Loucy (cell line): ENCODE data around the gene RSRC2.

ENCODE experiments used
- H2AFZ ChIP-seq: fragments of 200-600 bp; sonication (generic); 2 replicates; pipeline ENCODE4 v1.6.0; 2016; ENCODE audit warnings: antibody characterized with exemption, mild to moderate bottlenecking, low read length, moderate library complexity
- H3F3A ChIP-seq: fragments of 200-600 bp; 2 replicates; pipeline ENCODE4 v1.6.0; 2016; ENCODE audit warnings: antibody characterized with exemption, low read depth, mild to moderate bottlenecking
- H3K27me3 ChIP-seq: fragments of 200-600 bp; sonication (generic); 2 replicates; pipeline ENCODE4 v1.6.1; 2014; ENCODE audit warnings: low read length, mild to moderate bottlenecking; ENCODE audit not compliant: insufficient read depth, poor library complexity, severe bottlenecking
- H3K36me3 ChIP-seq: fragments of 200-600 bp; sonication (generic); 2 replicates; pipeline ENCODE4 v1.6.1; 2016; ENCODE audit warnings: low read length; ENCODE audit not compliant: insufficient read depth
- H3K4me1 ChIP-seq: fragments of 200-600 bp; sonication (generic); 2 replicates; pipeline ENCODE4 v1.5.1; 2014; ENCODE audit warnings: low read length, mild to moderate bottlenecking; ENCODE audit not compliant: insufficient read depth, poor library complexity, severe bottlenecking
- H3K4me2 ChIP-seq: fragments of 200-600 bp; sonication (generic); 2 replicates; pipeline ENCODE4 v1.6.0; 2014; ENCODE audit warnings: antibody characterized with exemption, low read length, low read depth, mild to moderate bottlenecking; ENCODE audit not compliant: poor library complexity, severe bottlenecking
- H3K4me3 ChIP-seq: fragments of 200-600 bp; sonication (generic); 2 replicates; pipeline ENCODE4 v1.5.1; 2014; ENCODE audit warnings: low read length, mild to moderate bottlenecking, mixed read lengths; ENCODE audit not compliant: poor library complexity, severe bottlenecking
- H3K79me2 ChIP-seq: fragments of 200-600 bp; sonication (generic); 2 replicates; pipeline ENCODE4 v1.6.1; 2014; ENCODE audit warnings: low read length; ENCODE audit not compliant: insufficient read depth
- H3K9ac ChIP-seq: fragments of 200-600 bp; sonication (generic); 2 replicates; pipeline ENCODE4 v1.6.0; 2014; ENCODE audit warnings: mild to moderate bottlenecking, low read depth, low read length, moderate library complexity; ENCODE audit not compliant: poor library complexity, severe bottlenecking
- H3K9me2 ChIP-seq: fragments of 200-600 bp; sonication (generic); replicated peaks from 2 replicates; pipeline ENCODE4 v1.6.1; 2016; ENCODE audit warnings: low read depth, low read length, mixed read lengths
- H3K9me3 ChIP-seq: fragments of 200-600 bp; sonication (generic); 2 replicates; pipeline ENCODE4 v1.6.1; 2014; ENCODE audit warnings: mild to moderate bottlenecking, antibody characterized with exemption, low read length, low read depth; ENCODE audit not compliant: insufficient read depth
- H4K20me1 ChIP-seq: fragments of 200-600 bp; sonication (generic); 2 replicates; pipeline ENCODE4 v1.6.0; 2014; ENCODE audit warnings: antibody characterized with exemption, low read length, mild to moderate bottlenecking; ENCODE audit not compliant: insufficient read depth, poor library complexity, severe bottlenecking
- EZH2phosphoT487 ChIP-seq: fragments of 200-600 bp; IDR thresholded peaks from 2 replicates; pipeline ENCODE4 v1.6.1; 2018; ENCODE audit warnings: antibody characterized with exemption, mild to moderate bottlenecking, moderate library complexity, borderline replicate concordance
- TF ChIP-seq, protein P1 (sequence below): fragments of 200-600 bp; sonication (generic); conservative IDR thresholded peaks from 2 replicates; pipeline ENCODE4 v1.5.1; 2014; ENCODE audit warnings: mild to moderate bottlenecking, antibody characterized with exemption, low read length

RSRC2 gene

DNA sequence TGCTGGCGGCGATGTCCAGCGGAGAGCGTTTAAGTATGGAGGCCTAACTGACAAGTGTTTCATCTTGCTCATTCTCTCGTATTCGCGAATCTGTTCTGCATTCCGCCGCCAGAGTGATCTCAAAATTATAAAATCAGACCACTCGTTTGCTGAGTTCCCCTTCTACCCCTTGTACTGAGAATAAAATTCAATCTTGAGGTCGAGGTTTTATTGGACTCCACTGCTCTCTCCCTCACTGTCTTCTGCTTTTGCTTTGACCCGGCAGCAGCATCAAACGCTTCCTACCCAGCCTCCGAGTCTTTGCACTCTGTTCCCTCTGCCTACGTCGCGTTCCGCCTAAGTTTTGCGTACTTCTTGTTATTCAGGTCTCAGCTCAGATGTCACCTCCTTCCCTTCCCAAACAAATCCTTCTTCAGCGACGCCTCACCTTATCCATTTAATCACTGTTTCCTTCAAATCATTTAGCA, 775 bp upstream of the RSRC2 start:
- Histone ChIP-seq H3K9me3 (no peaks in the 10 kb centered on the region), H3K79me2 (peaks cover 93% of the 10 kb centered on the region), H3K27me3 (peaks cover 4% of the 10 kb centered on the region), H4K20me1 (peaks cover 49% of the 10 kb centered on the region), H3K9me2 (no peaks in the 10 kb centered on the region), H3K4me1 (peaks cover 44% of the 10 kb centered on the region), H2AFZ (peak overlapping the region; percentile 68), H3K4me3 (peak overlapping the region; percentile 100), H3K36me3 (peaks cover 13% of the 10 kb centered on the region), H3K9ac (peak overlapping the region; percentile 94), H3F3A (no peaks in the 10 kb centered on the region), H3K4me2 (peak overlapping the region; percentile 88)
- TF ChIP-seq EZH2phosphoT487: no peak
- TF ChIP-seq, protein P1, sequence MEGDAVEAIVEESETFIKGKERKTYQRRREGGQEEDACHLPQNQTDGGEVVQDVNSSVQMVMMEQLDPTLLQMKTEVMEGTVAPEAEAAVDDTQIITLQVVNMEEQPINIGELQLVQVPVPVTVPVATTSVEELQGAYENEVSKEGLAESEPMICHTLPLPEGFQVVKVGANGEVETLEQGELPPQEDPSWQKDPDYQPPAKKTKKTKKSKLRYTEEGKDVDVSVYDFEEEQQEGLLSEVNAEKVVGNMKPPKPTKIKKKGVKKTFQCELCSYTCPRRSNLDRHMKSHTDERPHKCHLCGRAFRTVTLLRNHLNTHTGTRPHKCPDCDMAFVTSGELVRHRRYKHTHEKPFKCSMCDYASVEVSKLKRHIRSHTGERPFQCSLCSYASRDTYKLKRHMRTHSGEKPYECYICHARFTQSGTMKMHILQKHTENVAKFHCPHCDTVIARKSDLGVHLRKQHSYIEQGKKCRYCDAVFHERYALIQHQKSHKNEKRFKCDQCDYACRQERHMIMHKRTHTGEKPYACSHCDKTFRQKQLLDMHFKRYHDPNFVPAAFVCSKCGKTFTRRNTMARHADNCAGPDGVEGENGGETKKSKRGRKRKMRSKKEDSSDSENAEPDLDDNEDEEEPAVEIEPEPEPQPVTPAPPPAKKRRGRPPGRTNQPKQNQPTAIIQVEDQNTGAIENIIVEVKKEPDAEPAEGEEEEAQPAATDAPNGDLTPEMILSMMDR: no peak

DNA sequence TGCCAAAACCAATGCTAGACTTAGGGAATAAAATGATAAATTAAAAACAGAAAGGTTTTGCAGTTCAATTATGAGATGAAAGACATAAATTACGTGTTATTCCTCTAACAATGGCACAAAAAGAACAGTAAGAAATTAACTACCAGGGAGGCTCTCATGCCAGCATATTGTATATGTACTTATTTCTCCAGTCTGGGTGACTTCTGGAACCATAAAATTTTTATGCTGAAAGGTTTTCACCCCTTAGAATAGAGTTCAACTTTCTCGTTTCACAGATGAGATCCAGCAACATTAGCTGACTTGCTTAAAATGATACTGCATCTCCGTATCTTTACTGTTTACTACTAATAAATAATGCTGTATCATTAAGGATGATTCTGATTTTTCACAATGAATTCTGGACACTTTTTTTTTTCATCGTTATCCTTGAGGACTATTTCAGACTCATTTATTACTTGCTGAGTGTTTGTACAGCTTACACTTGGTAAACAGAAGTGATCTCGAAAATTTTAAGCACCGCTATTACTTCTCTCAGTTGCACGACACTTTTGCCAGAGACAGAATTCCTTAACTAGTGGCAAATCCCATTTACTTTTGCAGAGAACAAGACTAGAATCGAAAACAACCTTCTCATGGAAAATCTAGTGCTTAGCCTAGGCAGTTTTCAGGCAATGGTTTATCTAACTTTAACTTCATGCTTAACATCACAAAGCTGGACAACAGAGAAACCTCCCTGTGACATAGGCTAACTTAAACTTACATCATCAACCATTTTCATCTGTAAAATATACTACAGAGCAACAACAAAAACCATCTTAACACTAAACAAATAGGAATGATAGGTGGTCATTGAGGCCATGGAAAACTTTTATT, 2.7 kb downstream of the RSRC2 start:
- no peaks in the 10 kb centered on the region for H3F3A ChIP-seq
- peaks cover 72% of the 10 kb centered on the region for H4K20me1 ChIP-seq
- TF ChIP-seq EZH2phosphoT487: no peak
- TF ChIP-seq, protein P1: no peak
- peaks cover 62% of the 10 kb centered on the region for H3K4me1 ChIP-seq
- H3K27me3 ChIP-seq: peaks cover 4% of the 10 kb centered on the region
- no peaks in the 10 kb centered on the region for H3K9me2 ChIP-seq
- peaks cover 40% of the 10 kb centered on the region for H3K36me3 ChIP-seq
- H2AFZ ChIP-seq: no peak overlapping the region
- peak overlapping the region; percentile 100 for H3K4me3 ChIP-seq
- no peaks in the 10 kb centered on the region for H3K9me3 ChIP-seq
- H3K79me2 ChIP-seq: peaks cover 96% of the 10 kb centered on the region
- H3K4me2 ChIP-seq: peak overlapping the region; percentile 89
- H3K9ac ChIP-seq: peak overlapping the region; percentile 100

DNA sequence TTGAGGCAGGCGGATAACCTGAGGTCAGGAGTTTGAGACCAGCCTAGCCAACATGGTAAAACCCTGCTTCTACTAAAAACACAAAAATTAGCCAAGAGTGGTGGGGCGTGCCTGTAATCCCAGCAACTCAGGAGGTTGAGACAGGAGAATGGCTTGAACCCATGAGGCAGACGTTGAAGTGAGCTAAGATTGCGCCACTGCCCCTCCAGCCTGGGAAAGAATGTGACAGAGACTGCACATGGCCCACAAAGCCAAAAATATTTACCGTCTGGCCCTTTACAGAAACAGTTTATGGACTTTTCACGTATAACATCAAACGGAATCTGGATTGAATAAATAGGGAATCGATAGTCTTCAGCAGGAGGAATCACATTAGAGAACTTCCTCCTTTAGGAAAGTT, 3.5 kb downstream of the RSRC2 start:
- Histone ChIP-seq H3K9ac (peak overlapping the region; percentile 100), H3K27me3 (peaks cover 4% of the 10 kb centered on the region), H3K4me2 (peak overlapping the region; percentile 89), H3K4me3 (peak overlapping the region; percentile 100), H3K9me3 (no peaks in the 10 kb centered on the region), H2AFZ (no peak overlapping the region), H3K9me2 (no peaks in the 10 kb centered on the region), H3K4me1 (peaks cover 60% of the 10 kb centered on the region), H3K79me2 (peaks cover 96% of the 10 kb centered on the region), H4K20me1 (peaks cover 79% of the 10 kb centered on the region), H3F3A (no peaks in the 10 kb centered on the region), H3K36me3 (peaks cover 48% of the 10 kb centered on the region)
- no peak for TF ChIP-seq EZH2phosphoT487
- TF ChIP-seq, protein P1: no peak
